B cell (primary cell): ENCODE results near the gene DDRGK1. TPM values are rescaled to one million over a fixed set of nuclear protein-coding genes. Genes with fewer than 3 reads are reported as not detected.

Experiments
- ATAC-seq: fragments of 200-7000 bp; cut with Tn5 transposase; one replicate; pipeline ENCODE4 v1.10.0; 2021; ENCODE audit warnings: low read depth, mild to moderate bottlenecking, moderate number of reproducible peaks, moderate library complexity
- CTCF ChIA-PET: fragments of 350-600 bp; sonication (Branson Sonifier 250); formaldehyde crosslinking; loops from one replicate; lab custom pipeline; 2021; ENCODE audit warnings: antibody characterized with exemption, inconsistent platforms; lab: Charles Lee
- POLR2A ChIA-PET: fragments of 350-600 bp; sonication (Branson Sonifier 250); formaldehyde crosslinking; loops from one replicate; lab custom pipeline; 2021; ENCODE audit warnings: antibody characterized with exemption; lab: Charles Lee
- DNase-seq: peaks from one replicate; pipeline ENCODE4 v3.0.0; 2013
- H2AFZ ChIP-seq: 2 replicates; pipeline ENCODE4 v1.6.1; 2012; ENCODE audit warnings: mild to moderate bottlenecking, low read depth, low read length; ENCODE audit not compliant: insufficient read depth, poor library complexity, severe bottlenecking
- H3K27ac ChIP-seq, 2 donors: 1 replicate in 1 of 2; 2 replicates in 1 of 2; pipeline ENCODE4 v1.5.1; 2012 to 2013; ENCODE audit warnings: low read length in 2 of 2, mild to moderate bottlenecking in 2 of 2, moderate library complexity in 1 of 2
- H3K27me3 ChIP-seq, 4 experiments: fragments of 200-600 bp in 1 of 4; sonication (generic) in 1 of 4; replicated peaks in 1 of 4; 1 replicate in 2 of 4; 2 replicates in 2 of 4; pipeline versions ENCODE4 v1.6.1 to v1.7.0; 2013 to 2016; ENCODE audit warnings: low read length in 3 of 4, mild to moderate bottlenecking in 2 of 4, mixed read lengths in 1 of 4, moderate library complexity in 1 of 4; ENCODE audit not compliant: insufficient read depth in 4 of 4, control insufficient read depth in 3 of 4; ENCODE audit errors: control extremely low read depth in 1 of 4
- H3K36me3 ChIP-seq, 2 experiments: replicated peaks in 1 of 2; 1 replicate in 1 of 2; 2 replicates in 1 of 2; pipeline versions ENCODE4 v1.6.1 to v1.7.1; 2013; ENCODE audit warnings: low read length in 1 of 2; ENCODE audit not compliant: insufficient read depth in 2 of 2, control insufficient read depth in 1 of 2; ENCODE audit errors: control extremely low read depth in 1 of 2, extremely low read depth in 1 of 2
- H3K4me1 ChIP-seq, 2 donors: fragments of 200-600 bp in 1 of 2; sonication (generic) in 1 of 2; 1 replicate in 1 of 2; 2 replicates in 1 of 2; pipeline versions ENCODE4 v1.5.1 to v1.6.1; 2013 to 2017; ENCODE audit warnings: low read length in 2 of 2; ENCODE audit not compliant: control insufficient read depth in 2 of 2, insufficient read depth in 2 of 2
- H3K4me2 ChIP-seq: replicated peaks from 2 replicates; pipeline ENCODE3; 2012; ENCODE audit warnings: mild to moderate bottlenecking, low read depth, low read length; ENCODE audit not compliant: poor library complexity, severe bottlenecking
- H3K4me3 ChIP-seq, 5 experiments: fragments of 200-600 bp in 1 of 5; sonication (generic) in 1 of 5; 1 replicate in 3 of 5; 2 replicates in 2 of 5; pipeline versions ENCODE4 v1.5.1 to v1.7.0; 2011 to 2016; ENCODE audit warnings: low read length in 4 of 5, mild to moderate bottlenecking in 4 of 5, low read depth in 2 of 5, control low read depth in 1 of 5, moderate library complexity in 1 of 5; ENCODE audit not compliant: insufficient read depth in 1 of 5; ENCODE audit errors: control extremely low read depth in 1 of 5, extremely low read depth in 1 of 5
- H3K79me2 ChIP-seq: fragments of 200-600 bp; sonication (generic); one replicate; pipeline ENCODE4 v1.6.0; 2016; ENCODE audit warnings: low read length; ENCODE audit not compliant: control insufficient read depth, insufficient read depth
- H3K9ac ChIP-seq: fragments of 200-600 bp; sonication (generic); 2 replicates; pipeline ENCODE4 v1.6.1; 2017; ENCODE audit warnings: mild to moderate bottlenecking, low read length, moderate library complexity
- H3K9me3 ChIP-seq, 3 donors: one replicate each; pipeline versions ENCODE4 v1.6.1 to v1.7.1; 2013; ENCODE audit warnings: low read length in 2 of 3; ENCODE audit not compliant: control insufficient read depth in 2 of 3, insufficient read depth in 1 of 3; ENCODE audit errors: control extremely low read depth in 1 of 3
- H4K20me1 ChIP-seq: 2 replicates; pipeline ENCODE4 v1.6.0; 2012; ENCODE audit warnings: mild to moderate bottlenecking, low read length; ENCODE audit not compliant: insufficient read depth, control insufficient read depth, poor library complexity, severe bottlenecking
- H3K27ac Mint-ChIP-seq: one replicate; pipeline ENCODE4 v1.8.0; 2021; ENCODE audit warnings: mixed read lengths
- H3K27me3 Mint-ChIP-seq: one replicate; pipeline ENCODE4 v1.8.0; 2021; ENCODE audit warnings: mixed read lengths
- H3K4me1 Mint-ChIP-seq: one replicate; pipeline ENCODE4 v1.8.0; 2021; ENCODE audit warnings: mixed read lengths
- H3K4me3 Mint-ChIP-seq: one replicate; pipeline ENCODE4 v1.8.0; 2021; ENCODE audit warnings: mixed read lengths
- H3K9me3 Mint-ChIP-seq: one replicate; pipeline ENCODE4 v1.8.0; 2022; ENCODE audit warnings: mixed read lengths; ENCODE audit not compliant: insufficient read depth
- CTCF ChIP-seq: fragments of 200-600 bp; IDR thresholded peaks from one replicate; pipeline ENCODE4 v1.8.0; 2022; ENCODE audit warnings: antibody characterized with exemption, mild to moderate bottlenecking
- EZH2 ChIP-seq: IDR thresholded peaks from 2 replicates; pipeline ENCODE4 v1.6.1; 2012; ENCODE audit warnings: borderline replicate concordance, low read depth, mild to moderate bottlenecking, moderate library complexity, low read length; ENCODE audit not compliant: insufficient read depth, poor library complexity, severe bottlenecking
- WGBS: methylation state at CpG from one replicate; pipeline ENCODE4 v1.1.5; 2013; ENCODE audit warnings: missing lambda C conversion rate; ENCODE audit not compliant: insufficient coverage; 5-methylcytosine and 5-hydroxymethylcytosine counted together
- intact Hi-C: fragments of 100-400 bp; cut with micrococcal nuclease; formaldehyde crosslinking; loops from one replicate; pipeline ENCODE4 v1.10.0; 2022
- polyA plus RNA-seq: library from polyadenylated mRNA; depleted of rRNA; stranded (reverse); fragments of >200 nt; gene quantifications from 2 replicates; pipeline ENCODE4 v1.2.3, GENCODE V29; 2012
- total RNA-seq, 2 donors: library from RNA; stranded (reverse); fragments of 120-200 nt in 1 of 2; gene quantifications; 1 replicate in 1 of 2; 2 replicates in 1 of 2; pipeline versions ENCODE4 v1.2.3 to v1.2.4, GENCODE V29; 2013 to 2022

Gene DDRGK1
- total and polyA plus RNA-seq, 2 donors (not counting 1 experiment from before 2014, with no cell fraction given): 35.6 to 51.9 TPM

- no peaks in the 10 kb centered on the region for H3K9me3 Mint-ChIP-seq
- H3K4me3 Mint-ChIP-seq: no peak overlapping the region
- H3K9ac ChIP-seq: no peak overlapping the region
- POLR2A ChIA-PET: no interaction called here
- H2AFZ ChIP-seq: no peak overlapping the region
- no peak overlapping the region for H3K4me3 ChIP-seq
- no peak for ATAC-seq
- 89% methylated on average over 4 of the region's 7 CpGs for WGBS
- no peak overlapping the region for H3K27ac Mint-ChIP-seq
- no peaks in the 10 kb centered on the region for H3K79me2 ChIP-seq
- H3K4me1 Mint-ChIP-seq: peaks cover 20% of the 10 kb centered on the region
- no peaks in the 10 kb centered on the region for H4K20me1 ChIP-seq
- peaks cover 16% of the 10 kb centered on the region in 2 donors for H3K4me1 ChIP-seq
- no peak for DNase-seq
- H3K36me3 ChIP-seq: no peaks in the 10 kb centered on the region
- no peaks in the 10 kb centered on the region for H3K9me3 ChIP-seq
- intact Hi-C loops: no loop called here
- CTCF ChIA-PET: no interaction called here
- H3K4me2 ChIP-seq: no peak overlapping the region
- no peak for TF ChIP-seq CTCF
- TF ChIP-seq EZH2: no peak
- no peaks in the 10 kb centered on the region for H3K27me3 ChIP-seq
- no peak overlapping the region for H3K27ac ChIP-seq
- H3K27me3 Mint-ChIP-seq: no peaks in the 10 kb centered on the region
Measured at GRCh38 chr20:3227506-3227905, 23.0 kb upstream of the DDRGK1 start.

GRCh38 chr20:3226864-3227263 is 22.4 kb upstream of the DDRGK1 start:
- Histone ChIP-seq H4K20me1 (no peaks in the 10 kb centered on the region), H3K27me3 (no peaks in the 10 kb centered on the region), H3K9ac (no peak overlapping the region), H3K79me2 (no peaks in the 10 kb centered on the region), H3K4me1 (peaks cover 20 to 23% of the 10 kb centered on the region in 2 donors), H3K36me3 (peaks cover 0 to 1% of the 10 kb centered on the region in 2 experiments), H3K4me3 (no peak overlapping the region), H3K4me2 (no peak overlapping the region), H3K9me3 (no peaks in the 10 kb centered on the region), H2AFZ (no peak overlapping the region), H3K27ac (no peak overlapping the region)
- no peak overlapping the region for H3K27ac Mint-ChIP-seq
- ChIA-PET CTCF (no interaction called here), POLR2A (no interaction called here)
- peaks cover 22% of the 10 kb centered on the region for H3K4me1 Mint-ChIP-seq
- H3K4me3 Mint-ChIP-seq: no peak overlapping the region
- TF ChIP-seq EZH2: no peak
- TF ChIP-seq CTCF: no peak
- H3K27me3 Mint-ChIP-seq: no peaks in the 10 kb centered on the region
- DNase-seq (no peak), ATAC-seq (no peak)
- no peaks in the 10 kb centered on the region for H3K9me3 Mint-ChIP-seq
- 98% methylated on average over 14 of the region's 14 CpGs for WGBS
- intact Hi-C loops: no loop called here
